Myocyte (in vitro differentiated cells): ENCODE measurements around the gene ARRB1. TPM values are rescaled to one million over a fixed set of nuclear protein-coding genes. Genes with fewer than 3 reads are reported as not detected.
"Not testable (repeated sequence)": the region's sequence is repeated elsewhere in the genome, so short reads cannot be mapped to it uniquely, and the experiment has no call there.

Experiments
- DNase-seq: peaks from one replicate; pipeline ENCODE4 v3.0.0-alpha.2; 2012; ENCODE audit warnings: low read depth
- total RNA-seq: library from RNA; depleted of rRNA; stranded (reverse); fragments of >200 nt; gene quantifications from 2 replicates; pipeline ENCODE4 v1.2.3, GENCODE V29; 2014

Gene ARRB1
- total RNA-seq, 1 donor from 2014 or later = 17.2 TPM

- no peak for DNase-seq
These were observed 27.3 kb downstream of the ARRB1 start for GRCh38 chr11:75324189-75324588.

- DNase-seq = no peak
These were observed 27.9 kb downstream of the ARRB1 start for GRCh38 chr11:75323609-75324008.

- no peak for DNase-seq
These were observed 30.8 kb downstream of the ARRB1 start for GRCh38 chr11:75320643-75321042.

- DNase-seq = no peak
These were observed 31.3 kb downstream of the ARRB1 start for GRCh38 chr11:75320046-75320618.

GRCh38 chr11:75319035-75319877 lies 32.2 kb downstream of the ARRB1 start:
- no peak for DNase-seq

- DNase-seq = no peak
These were observed 33.9 kb downstream of the ARRB1 start for GRCh38 chr11:75317446-75318122.

- no peak for DNase-seq
These were observed 36.0 kb downstream of the ARRB1 start for GRCh38 chr11:75315439-75315805.

- DNase-seq = no peak
These were observed 36.6 kb downstream of the ARRB1 start for GRCh38 chr11:75314771-75315438.

- peak; percentile 65 for DNase-seq
These were observed 37.8 kb downstream of the ARRB1 start for GRCh38 chr11:75313513-75314272.

- no peak for DNase-seq
These were observed 39.1 kb downstream of the ARRB1 start for GRCh38 chr11:75312346-75312745.

- DNase-seq = peak; percentile 77
These were observed 39.6 kb downstream of the ARRB1 start for GRCh38 chr11:75311858-75312288.

GRCh38 chr11:75308986-75309385 lies 42.5 kb downstream of the ARRB1 start:
- DNase-seq = no peak

- DNase-seq = no peak
These were observed 43.3 kb downstream of the ARRB1 start for GRCh38 chr11:75308116-75308515.

- no peak for DNase-seq
These were observed 44.4 kb downstream of the ARRB1 start for GRCh38 chr11:75307058-75307457.

GRCh38 chr11:75306529-75306928 lies 44.9 kb downstream of the ARRB1 start:
- no peak for DNase-seq

- DNase-seq = no peak
These were observed 45.5 kb downstream of the ARRB1 start for GRCh38 chr11:75305993-75306392.

GRCh38 chr11:75305452-75305851 lies 46.0 kb downstream of the ARRB1 start:
- no peak for DNase-seq

- not testable (repeated sequence) for DNase-seq
These were observed 46.5 kb downstream of the ARRB1 start for GRCh38 chr11:75304941-75305340.

- DNase-seq = no peak
These were observed 47.8 kb downstream of the ARRB1 start for GRCh38 chr11:75303544-75304224.

- no peak for DNase-seq
These were observed 49.1 kb downstream of the ARRB1 start for GRCh38 chr11:75302371-75302770.
